Measurements from ENCODE around the gene HMHB1.

The HMHB1 gene

GRCh38 chr5:143812085-143812705 lies at the start of gene HMHB1:
HMHB1 (plus strand) TSS chr5:143812161.
- no peak for DNase-seq

- DNase-seq = no peak
Observed at GRCh38 chr5:143762636-143763220, 49.2 kb upstream of the HMHB1 start.

GRCh38 chr5:143767162-143767561 lies 44.8 kb upstream of the HMHB1 start:
- DNase-seq = no peak

GRCh38 chr5:143769026-143769786 lies 42.8 kb upstream of the HMHB1 start:
- no peak for DNase-seq

GRCh38 chr5:143770450-143770849 lies 41.5 kb upstream of the HMHB1 start:
- DNase-seq = no peak

- DNase-seq = no peak
Observed at GRCh38 chr5:143771189-143771588, 40.8 kb upstream of the HMHB1 start.

- no peak for DNase-seq
Observed at GRCh38 chr5:143771602-143772001, 40.4 kb upstream of the HMHB1 start.

- DNase-seq = no peak
Observed at GRCh38 chr5:143772621-143773020, 39.3 kb upstream of the HMHB1 start.

- DNase-seq = no peak
Observed at GRCh38 chr5:143775258-143775657, 36.7 kb upstream of the HMHB1 start.

GRCh38 chr5:143776951-143777350 lies 35.0 kb upstream of the HMHB1 start:
- no peak for DNase-seq

- DNase-seq = no peak
Observed at GRCh38 chr5:143779506-143779905, 32.5 kb upstream of the HMHB1 start.

GRCh38 chr5:143781993-143782520 lies 29.9 kb upstream of the HMHB1 start:
- no peak for DNase-seq

- DNase-seq = no peak
Observed at GRCh38 chr5:143782588-143783386, 29.2 kb upstream of the HMHB1 start.

GRCh38 chr5:143788401-143788800 lies 23.6 kb upstream of the HMHB1 start:
- DNase-seq = no peak

- no peak for DNase-seq
Observed at GRCh38 chr5:143790457-143791112, 21.4 kb upstream of the HMHB1 start.

GRCh38 chr5:143791848-143792731 lies 19.9 kb upstream of the HMHB1 start:
- no peak for DNase-seq

- no peak for DNase-seq
Observed at GRCh38 chr5:143793249-143793648, 18.7 kb upstream of the HMHB1 start.

- DNase-seq = no peak
Observed at GRCh38 chr5:143796125-143796524, 15.8 kb upstream of the HMHB1 start.

- no peak for DNase-seq
Observed at GRCh38 chr5:143796753-143797152, 15.2 kb upstream of the HMHB1 start.

- DNase-seq = no peak
Observed at GRCh38 chr5:143800715-143801114, 11.2 kb upstream of the HMHB1 start.

- DNase-seq = no peak
Observed at GRCh38 chr5:143801252-143801939, 10.6 kb upstream of the HMHB1 start.

Data from activated CD4-positive, alpha-beta T cell treated with anti-CD3 and anti-CD28 coated beads, Interleukin-2, amount 50 U/mL, for 1 hour (primary cell).